HEK293 (cell line): ENCODE data around the gene MGST1.

Experiments used
- MYNN ChIP-seq: fragments of 450-650 bp; formaldehyde crosslinking; IDR thresholded peaks from 2 replicates; pipeline ENCODE4 v1.5.1; 2016; ENCODE audit warnings: missing biosample characterization, missing genetic modification characterization, borderline replicate concordance
- TCF7L2 ChIP-seq: IDR thresholded peaks from 2 replicates; pipeline ENCODE4 v1.6.1; 2011; ENCODE audit warnings: low read depth, mild to moderate bottlenecking, inconsistent platforms, low read length, moderate library complexity, borderline replicate concordance
- ZFP37 ChIP-seq: fragments of 450-650 bp; formaldehyde crosslinking; IDR thresholded peaks from 2 replicates; pipeline ENCODE4 v1.5.1; 2016; ENCODE audit warnings: missing biosample characterization, missing genetic modification characterization
- ZNF133 ChIP-seq: fragments of 450-650 bp; formaldehyde crosslinking; IDR thresholded peaks from 2 replicates; pipeline ENCODE4 v1.5.1; 2016; ENCODE audit warnings: missing biosample characterization, missing genetic modification characterization
- ZNF426 ChIP-seq: fragments of 450-650 bp; formaldehyde crosslinking; IDR thresholded peaks from 2 replicates; pipeline ENCODE4 v1.5.1; 2017; ENCODE audit warnings: missing biosample characterization, missing genetic modification characterization, mild to moderate bottlenecking, inconsistent platforms, moderate library complexity
- ZNF521 ChIP-seq: fragments of 450-650 bp; formaldehyde crosslinking; IDR thresholded peaks from 2 replicates; pipeline ENCODE4 v1.5.1; 2017; ENCODE audit warnings: missing biosample characterization, mild to moderate bottlenecking, missing genetic modification characterization
- ZNF623 ChIP-seq: fragments of 450-650 bp; formaldehyde crosslinking; IDR thresholded peaks from 2 replicates; pipeline ENCODE4 v1.5.1; 2016; ENCODE audit warnings: missing biosample characterization, missing genetic modification characterization
- ZNF747 ChIP-seq: fragments of 450-650 bp; formaldehyde crosslinking; IDR thresholded peaks from 2 replicates; pipeline ENCODE4 v1.5.1; 2016; ENCODE audit warnings: missing biosample characterization, missing genetic modification characterization
- ZNF791 ChIP-seq: fragments of 450-650 bp; formaldehyde crosslinking; IDR thresholded peaks from 2 replicates; pipeline ENCODE4 v1.5.1; 2016; ENCODE audit warnings: missing biosample characterization, missing genetic modification characterization
- ZNF792 ChIP-seq: fragments of 450-650 bp; formaldehyde crosslinking; IDR thresholded peaks from 2 replicates; pipeline ENCODE4 v1.5.1; 2016; ENCODE audit warnings: missing biosample characterization, missing genetic modification characterization
- TF ChIP-seq, protein P1 (sequence below): fragments of 450-650 bp; formaldehyde crosslinking; IDR thresholded peaks from 2 replicates; pipeline ENCODE4 v1.5.1; 2016; ENCODE audit warnings: missing biosample characterization, missing genetic modification characterization
- TF ChIP-seq, protein P2 (sequence below): fragments of 450-650 bp; formaldehyde crosslinking; IDR thresholded peaks from 2 replicates; pipeline ENCODE4 v1.5.1; 2016; ENCODE audit warnings: missing biosample characterization, missing genetic modification characterization

DNA sequence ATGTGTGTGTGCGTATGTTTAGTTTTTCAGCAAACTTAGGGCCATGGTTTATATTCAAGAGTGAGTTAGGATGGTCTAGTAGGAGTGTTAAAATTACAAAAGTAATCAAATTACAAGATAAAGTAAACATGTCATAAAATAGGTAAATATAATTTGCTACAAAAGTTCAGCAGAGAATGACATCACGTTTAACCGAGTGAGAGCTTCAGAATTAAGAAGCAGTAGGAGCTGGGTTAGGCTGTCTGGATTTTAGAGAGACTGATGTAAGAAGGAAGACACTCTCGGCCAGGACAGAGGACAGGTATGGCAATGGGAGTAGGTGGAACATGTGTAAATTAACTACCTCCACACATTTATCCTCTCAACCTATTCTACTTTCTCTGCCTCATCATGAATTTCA is 11.6 kb upstream of the MGST1 start:
- TF ChIP-seq ZNF792 (no peak), TCF7L2 (no peak), ZNF791 (tag by site-specific recombination) (no peak), ZFP37 (tag by site-specific recombination) (no peak), ZNF623 (no peak), ZNF133 (tag by site-specific recombination) (no peak), MYNN (tag by site-specific recombination) (no peak), ZNF521 (tag by site-specific recombination) (no peak), ZNF747 (no peak), ZNF426 (tag by site-specific recombination) (no peak)
- TF ChIP-seq, protein P1, sequence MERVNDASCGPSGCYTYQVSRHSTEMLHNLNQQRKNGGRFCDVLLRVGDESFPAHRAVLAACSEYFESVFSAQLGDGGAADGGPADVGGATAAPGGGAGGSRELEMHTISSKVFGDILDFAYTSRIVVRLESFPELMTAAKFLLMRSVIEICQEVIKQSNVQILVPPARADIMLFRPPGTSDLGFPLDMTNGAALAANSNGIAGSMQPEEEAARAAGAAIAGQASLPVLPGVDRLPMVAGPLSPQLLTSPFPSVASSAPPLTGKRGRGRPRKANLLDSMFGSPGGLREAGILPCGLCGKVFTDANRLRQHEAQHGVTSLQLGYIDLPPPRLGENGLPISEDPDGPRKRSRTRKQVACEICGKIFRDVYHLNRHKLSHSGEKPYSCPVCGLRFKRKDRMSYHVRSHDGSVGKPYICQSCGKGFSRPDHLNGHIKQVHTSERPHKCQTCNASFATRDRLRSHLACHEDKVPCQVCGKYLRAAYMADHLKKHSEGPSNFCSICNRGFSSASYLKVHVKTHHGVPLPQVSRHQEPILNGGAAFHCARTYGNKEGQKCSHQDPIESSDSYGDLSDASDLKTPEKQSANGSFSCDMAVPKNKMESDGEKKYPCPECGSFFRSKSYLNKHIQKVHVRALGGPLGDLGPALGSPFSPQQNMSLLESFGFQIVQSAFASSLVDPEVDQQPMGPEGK (tag by site-specific recombination): no peak
- TF ChIP-seq, protein P2, sequence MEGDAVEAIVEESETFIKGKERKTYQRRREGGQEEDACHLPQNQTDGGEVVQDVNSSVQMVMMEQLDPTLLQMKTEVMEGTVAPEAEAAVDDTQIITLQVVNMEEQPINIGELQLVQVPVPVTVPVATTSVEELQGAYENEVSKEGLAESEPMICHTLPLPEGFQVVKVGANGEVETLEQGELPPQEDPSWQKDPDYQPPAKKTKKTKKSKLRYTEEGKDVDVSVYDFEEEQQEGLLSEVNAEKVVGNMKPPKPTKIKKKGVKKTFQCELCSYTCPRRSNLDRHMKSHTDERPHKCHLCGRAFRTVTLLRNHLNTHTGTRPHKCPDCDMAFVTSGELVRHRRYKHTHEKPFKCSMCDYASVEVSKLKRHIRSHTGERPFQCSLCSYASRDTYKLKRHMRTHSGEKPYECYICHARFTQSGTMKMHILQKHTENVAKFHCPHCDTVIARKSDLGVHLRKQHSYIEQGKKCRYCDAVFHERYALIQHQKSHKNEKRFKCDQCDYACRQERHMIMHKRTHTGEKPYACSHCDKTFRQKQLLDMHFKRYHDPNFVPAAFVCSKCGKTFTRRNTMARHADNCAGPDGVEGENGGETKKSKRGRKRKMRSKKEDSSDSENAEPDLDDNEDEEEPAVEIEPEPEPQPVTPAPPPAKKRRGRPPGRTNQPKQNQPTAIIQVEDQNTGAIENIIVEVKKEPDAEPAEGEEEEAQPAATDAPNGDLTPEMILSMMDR (tag by site-specific recombination): no peak
